ENCODE measurements around the gene WDR82. TPM values are rescaled to one million over a fixed set of nuclear protein-coding genes. Genes with fewer than 3 reads are reported as not detected.

Gene WDR82
- total and polyA plus RNA-seq, 10 of the 15 experiments (the other 5 are each of a cell fraction or from before 2014, with no cell fraction given) = 10.1 to 82.4 (median 48.7) TPM

DNA sequence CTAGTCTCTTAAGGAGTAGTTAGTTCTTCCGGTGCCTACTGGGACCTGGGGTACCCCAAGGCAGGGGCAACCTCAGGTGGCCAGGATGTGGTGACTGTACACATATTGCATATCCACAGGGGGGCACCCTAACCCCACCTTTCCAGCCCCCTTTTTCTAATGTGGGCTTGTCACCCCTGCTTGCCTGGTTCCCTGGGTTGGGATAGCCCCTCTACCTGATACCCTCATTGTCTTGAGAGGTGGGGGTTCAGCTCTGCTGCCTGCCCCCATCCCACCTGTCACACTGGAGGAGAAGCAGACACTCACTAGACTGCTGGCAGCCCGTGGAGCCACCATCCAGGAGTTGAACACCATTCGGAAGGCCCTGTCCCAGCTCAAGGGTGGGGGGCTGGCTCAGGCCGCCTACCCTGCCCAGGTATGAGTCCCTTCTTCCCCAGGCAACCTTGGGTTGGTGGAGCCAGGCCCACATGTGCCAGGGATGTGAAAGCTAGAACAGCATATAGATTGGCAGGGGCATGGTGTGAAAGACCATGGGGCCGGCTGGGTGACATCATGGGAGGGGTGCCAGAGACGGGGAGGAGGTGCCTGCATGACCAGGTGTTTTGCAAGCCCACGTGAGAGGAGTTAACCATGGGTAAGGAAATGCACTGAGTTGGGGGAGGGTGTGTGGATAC is 13.2 kb upstream of the WDR82 start:
- Histone ChIP-seq H2AFZ (ENCODE audit: control insufficient read depth, low read depth, low read length) (no peak overlapping the region), H4K20me1 (ENCODE audit: control insufficient read depth, insufficient read depth) (no peaks in the 10 kb centered on the region), H3K4me1 (ENCODE audit: control insufficient read depth, insufficient read depth, low read length) (peaks cover 11% of the 10 kb centered on the region), H3K9me3 (replicated peaks; ENCODE audit: control insufficient read depth, insufficient read depth, low read length) (no peaks in the 10 kb centered on the region), H3K27me3 (replicated peaks in 1 of 2; ENCODE audit: control insufficient read depth in 2 of 2, insufficient read depth in 2 of 2, low read length in 1 of 2) (no peaks in the 10 kb centered on the region), H3K4me2 (ENCODE audit: control insufficient read depth, insufficient read depth) (no peak overlapping the region), H3K27ac (ENCODE audit: control insufficient read depth, insufficient read depth) (no peak overlapping the region), H3K4me3 (no peak overlapping the region), H3K79me2 (ENCODE audit: control insufficient read depth, insufficient read depth, low read length) (peaks cover 18% of the 10 kb centered on the region), H3K36me3 (ENCODE audit: control insufficient read depth in 2 of 2, insufficient read depth in 2 of 2, low read length in 1 of 2) (peaks cover 3 to 6% of the 10 kb centered on the region in 2 experiments; a peak in 3 of 4 replicates), H3K9ac (ENCODE audit: control insufficient read depth, insufficient read depth, low read length) (no peak overlapping the region)
- in situ Hi-C loops (cut with MboI) (loop anchor here (5.0 kb wide), 1 partner anchor 51 kb away; no protein-coding TSS in a partner anchor), intact Hi-C loops (cut with micrococcal nuclease; ENCODE audit: unreplicated experiment) (loop anchor here (1.0 to 5.0 kb wide), 3 partner anchors 48 to 156 kb away; partner anchors contain the start of gene SEMA3G)
- no TSS peak for BruUV-seq (replicated peaks)
- FAIRE-seq = peak; percentile 78
- SMC1A ChIA-PET (ENCODE audit: uncharacterized antibody, unreplicated experiment) = interaction anchor here (0.6 to 6.1 kb wide), 4 partner anchors 46 to 779 kb away, joined by 3 to 159 read pairs (median 4); no protein-coding TSS in a partner anchor
- TF ChIP-seq RB1 (IDR thresholded peaks at IDR 0.05; ENCODE audit: borderline replicate concordance) (peak; percentile 85; the same call in 1 of the 2 replicates), EZH2 (IDR thresholded peaks at IDR 0.05; ENCODE audit: borderline replicate concordance, control insufficient read depth, low read depth, low read length) (no peak), HDGF (IDR thresholded peaks at IDR 0.05) (peak; percentile 13; the same call in 1 of the 2 replicates), RELA (IDR thresholded peaks at IDR 0.05; ENCODE audit: borderline replicate concordance, partially characterized antibody) (no peak), FOXM1 (IDR thresholded peaks at IDR 0.05; ENCODE audit: low read depth, low read length) (no peak), RAD21 (IDR thresholded peaks at IDR 0.05; ENCODE audit: insufficient read depth, low read depth, low read length) (peak; percentile 93), HCFC1 (IDR thresholded peaks at IDR 0.05; ENCODE audit: low read length) (no peak), SMC3 (IDR thresholded peaks at IDR 0.05; ENCODE audit: borderline replicate concordance, low read length) (peak; percentile 97), MEF2A (IDR thresholded peaks at IDR 0.05; ENCODE audit: insufficient read depth, low read depth, low read length) (no peak), GATAD2B (conservative IDR thresholded peaks at IDR 0.05; ENCODE audit: low read depth) (0 out of 2 replicates have a peak, but pooled peaks have one; percentile 17), ZNF24 (IDR thresholded peaks at IDR 0.05) (no peak), PAX5 (IDR thresholded peaks at IDR 0.05; ENCODE audit: borderline replicate concordance, low read depth, low read length) (no peak), NFIC (IDR thresholded peaks at IDR 0.05; ENCODE audit: low read depth, low read length) (no peak), YY1 (IDR thresholded peaks at IDR 0.05; ENCODE audit: low read depth, low read length) (0 out of 2 replicates have a peak, but pooled peaks have one; percentile 47)
- TF ChIP-seq, protein P1, sequence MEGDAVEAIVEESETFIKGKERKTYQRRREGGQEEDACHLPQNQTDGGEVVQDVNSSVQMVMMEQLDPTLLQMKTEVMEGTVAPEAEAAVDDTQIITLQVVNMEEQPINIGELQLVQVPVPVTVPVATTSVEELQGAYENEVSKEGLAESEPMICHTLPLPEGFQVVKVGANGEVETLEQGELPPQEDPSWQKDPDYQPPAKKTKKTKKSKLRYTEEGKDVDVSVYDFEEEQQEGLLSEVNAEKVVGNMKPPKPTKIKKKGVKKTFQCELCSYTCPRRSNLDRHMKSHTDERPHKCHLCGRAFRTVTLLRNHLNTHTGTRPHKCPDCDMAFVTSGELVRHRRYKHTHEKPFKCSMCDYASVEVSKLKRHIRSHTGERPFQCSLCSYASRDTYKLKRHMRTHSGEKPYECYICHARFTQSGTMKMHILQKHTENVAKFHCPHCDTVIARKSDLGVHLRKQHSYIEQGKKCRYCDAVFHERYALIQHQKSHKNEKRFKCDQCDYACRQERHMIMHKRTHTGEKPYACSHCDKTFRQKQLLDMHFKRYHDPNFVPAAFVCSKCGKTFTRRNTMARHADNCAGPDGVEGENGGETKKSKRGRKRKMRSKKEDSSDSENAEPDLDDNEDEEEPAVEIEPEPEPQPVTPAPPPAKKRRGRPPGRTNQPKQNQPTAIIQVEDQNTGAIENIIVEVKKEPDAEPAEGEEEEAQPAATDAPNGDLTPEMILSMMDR (IDR thresholded peaks at IDR 0.05 in 2 of 3, conservative IDR thresholded peaks at IDR 0.05 in 1 of 3; ENCODE audit: control insufficient read depth in 2 of 3, extremely low read depth in 1 of 3, insufficient read depth in 1 of 3, low read depth in 3 of 3, low read length in 3 of 3) = peak; percentile 63 to 91 (median 67)
- TF ChIP-seq, protein P2, sequence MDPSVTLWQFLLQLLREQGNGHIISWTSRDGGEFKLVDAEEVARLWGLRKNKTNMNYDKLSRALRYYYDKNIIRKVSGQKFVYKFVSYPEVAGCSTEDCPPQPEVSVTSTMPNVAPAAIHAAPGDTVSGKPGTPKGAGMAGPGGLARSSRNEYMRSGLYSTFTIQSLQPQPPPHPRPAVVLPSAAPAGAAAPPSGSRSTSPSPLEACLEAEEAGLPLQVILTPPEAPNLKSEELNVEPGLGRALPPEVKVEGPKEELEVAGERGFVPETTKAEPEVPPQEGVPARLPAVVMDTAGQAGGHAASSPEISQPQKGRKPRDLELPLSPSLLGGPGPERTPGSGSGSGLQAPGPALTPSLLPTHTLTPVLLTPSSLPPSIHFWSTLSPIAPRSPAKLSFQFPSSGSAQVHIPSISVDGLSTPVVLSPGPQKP (IDR thresholded peaks at IDR 0.05; ENCODE audit: low read depth, low read length) = no peak
- TF ChIP-seq, protein P3, sequence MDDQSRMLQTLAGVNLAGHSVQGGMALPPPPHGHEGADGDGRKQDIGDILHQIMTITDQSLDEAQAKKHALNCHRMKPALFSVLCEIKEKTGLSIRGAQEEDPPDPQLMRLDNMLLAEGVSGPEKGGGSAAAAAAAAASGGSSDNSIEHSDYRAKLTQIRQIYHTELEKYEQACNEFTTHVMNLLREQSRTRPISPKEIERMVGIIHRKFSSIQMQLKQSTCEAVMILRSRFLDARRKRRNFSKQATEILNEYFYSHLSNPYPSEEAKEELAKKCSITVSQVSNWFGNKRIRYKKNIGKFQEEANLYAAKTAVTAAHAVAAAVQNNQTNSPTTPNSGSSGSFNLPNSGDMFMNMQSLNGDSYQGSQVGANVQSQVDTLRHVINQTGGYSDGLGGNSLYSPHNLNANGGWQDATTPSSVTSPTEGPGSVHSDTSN (IDR thresholded peaks at IDR 0.05; ENCODE audit: insufficient replicate concordance, low read depth, low read length) = no peak
- RAD21 ChIA-PET (ENCODE audit: unreplicated experiment) = interaction anchor here (0.7 to 7.5 kb wide), 5 partner anchors 9 to 93 kb away, joined by 3 to 131 read pairs (median 5); no protein-coding TSS in a partner anchor
- 41% methylated on average over 7 of the region's 7 CpGs for WGBS (ENCODE audit: insufficient coverage, insufficient replicate concordance, low lambda C conversion rate, missing lambda C conversion rate)
- CTCF ChIA-PET = interaction anchor here (0.9 to 19.0 kb wide), 13 partner anchors 9 to 287 kb away, joined by 3 to 451 read pairs (median 5); no protein-coding TSS in a partner anchor
- POLR2A ChIA-PET = interaction anchor here (0.9 to 1.2 kb wide), 2 partner anchors 8 to 43 kb away, joined by 4 to 5 read pairs; no protein-coding TSS in a partner anchor
- no peak for DNase-seq (ENCODE audit: low read depth, low spot score)
- peak; percentile 53 for ATAC-seq
